Neuronal stem cell (in vitro differentiated cells): ENCODE results near the gene LCN6.

Source experiments
- DNase-seq: peaks from one replicate; pipeline ENCODE4 v3.0.0-alpha.2; 2013; ENCODE audit warnings: low spot score
- H2AFZ ChIP-seq: one replicate; pipeline ENCODE4 v1.6.1; 2013; ENCODE audit warnings: mild to moderate bottlenecking, low read length, inconsistent platforms
- H2AK5ac ChIP-seq: 2 replicates; pipeline ENCODE4 v1.6.1; 2013; ENCODE audit warnings: low read depth, mild to moderate bottlenecking, inconsistent platforms, low read length, moderate library complexity, mixed read lengths
- H2BK120ac ChIP-seq: 2 replicates; pipeline ENCODE4 v1.6.1; 2013; ENCODE audit warnings: low read depth, mild to moderate bottlenecking, inconsistent platforms, low read length, moderate library complexity, mixed read lengths
- H2BK12ac ChIP-seq: one replicate; pipeline ENCODE4 v1.6.1; 2013; ENCODE audit warnings: low read length, inconsistent platforms
- H2BK15ac ChIP-seq: 2 replicates; pipeline ENCODE4 v1.6.1; 2013; ENCODE audit warnings: mild to moderate bottlenecking, low read length, inconsistent platforms, mixed read lengths
- H2BK5ac ChIP-seq: one replicate; pipeline ENCODE4 v1.6.1; 2013; ENCODE audit warnings: inconsistent platforms, mild to moderate bottlenecking, low read length, moderate library complexity
- H3K14ac ChIP-seq: one replicate; pipeline ENCODE4 v1.6.1; 2013; ENCODE audit warnings: low read length, inconsistent platforms
- H3K18ac ChIP-seq: 2 replicates; pipeline ENCODE4 v1.6.1; 2013; ENCODE audit warnings: low read length, inconsistent platforms
- H3K23ac ChIP-seq: 2 replicates; pipeline ENCODE4 v1.6.1; 2013; ENCODE audit warnings: low read depth, mild to moderate bottlenecking, mixed read lengths, low read length, inconsistent platforms; ENCODE audit not compliant: poor library complexity
- H3K27ac ChIP-seq: replicated peaks from 3 replicates; pipeline ENCODE4 v1.5.1; 2013; ENCODE audit warnings: low read length, inconsistent platforms
- H3K27me3 ChIP-seq, 3 experiments: 2 replicates each; pipeline ENCODE4 v1.6.1; 2013; ENCODE audit warnings: low read length in 3 of 3, mild to moderate bottlenecking in 2 of 3, inconsistent platforms in 1 of 3, low read depth in 1 of 3, mixed read lengths in 1 of 3, moderate library complexity in 1 of 3; ENCODE audit not compliant: control insufficient read depth in 3 of 3, insufficient read depth in 3 of 3
- H3K36me3 ChIP-seq, 2 donors: replicated peaks in 1 of 2; 2 replicates each; pipeline ENCODE4 v1.6.1; 2013; ENCODE audit warnings: low read length in 2 of 2; ENCODE audit not compliant: control insufficient read depth in 2 of 2, insufficient read depth in 2 of 2
- H3K4ac ChIP-seq: 2 replicates; pipeline ENCODE4 v1.6.1; 2013; ENCODE audit warnings: inconsistent platforms, mild to moderate bottlenecking, low read length, moderate library complexity
- H3K4me1 ChIP-seq, 2 donors: 1 replicate in 1 of 2; 2 replicates in 1 of 2; pipeline ENCODE4 v1.6.1; 2013; ENCODE audit warnings: low read length in 2 of 2, low read depth in 1 of 2; ENCODE audit not compliant: control insufficient read depth in 2 of 2, insufficient read depth in 1 of 2
- H3K4me2 ChIP-seq: one replicate; pipeline ENCODE4 v1.6.1; 2013; ENCODE audit warnings: mild to moderate bottlenecking, low read length, inconsistent platforms; ENCODE audit not compliant: insufficient read depth, poor library complexity, severe bottlenecking
- H3K4me3 ChIP-seq, 2 donors: 2 replicates each; pipeline ENCODE4 v1.5.1; 2013; ENCODE audit warnings: low read length in 2 of 2, mild to moderate bottlenecking in 2 of 2, inconsistent platforms in 1 of 2, moderate library complexity in 1 of 2
- H3K79me1 ChIP-seq: one replicate; pipeline ENCODE4 v1.6.1; 2013; ENCODE audit warnings: low read depth, mild to moderate bottlenecking, inconsistent platforms, low read length, moderate library complexity
- H3K9ac ChIP-seq: one replicate; pipeline ENCODE4 v1.6.1; 2013; ENCODE audit warnings: mild to moderate bottlenecking, low read depth, low read length, inconsistent platforms; ENCODE audit not compliant: poor library complexity
- H3K9me3 ChIP-seq, 2 donors: replicated peaks in 1 of 2; 2 replicates each; pipeline versions ENCODE3 to v1.6.1; 2013; ENCODE audit warnings: low read length in 2 of 2, mild to moderate bottlenecking in 2 of 2, inconsistent platforms in 1 of 2, low read depth in 1 of 2, mixed read lengths in 1 of 2, moderate library complexity in 1 of 2; ENCODE audit not compliant: control insufficient read depth in 2 of 2, insufficient read depth in 1 of 2
- H4K8ac ChIP-seq: one replicate; pipeline ENCODE4 v1.6.1; 2013; ENCODE audit warnings: low read depth, mild to moderate bottlenecking, inconsistent platforms, low read length, moderate library complexity
- H4K91ac ChIP-seq: one replicate; pipeline ENCODE4 v1.6.1; 2013; ENCODE audit warnings: low read length, low read depth, mild to moderate bottlenecking, inconsistent platforms; ENCODE audit not compliant: poor library complexity
- WGBS, 2 donors: extraction: QIAGEN DNeasy Blood & Tissue Kit; methylation state at CpG; one replicate each; pipeline ENCODE4 v1.1.7; 2013; ENCODE audit warnings: missing lambda C conversion rate in 2 of 2, mixed read lengths in 1 of 2; ENCODE audit not compliant: insufficient read length in 2 of 2, insufficient replicate concordance in 1 of 2; ENCODE audit errors: extremely low coverage in 2 of 2; 5-methylcytosine and 5-hydroxymethylcytosine counted together

Gene LCN6

GRCh38 chr9:136726631-136727191, 21.6 kb downstream of the LCN6 start:
- no peak overlapping the region for H3K9ac ChIP-seq
- H4K8ac ChIP-seq = no peak overlapping the region
- no peak overlapping the region for H3K27ac ChIP-seq
- peaks cover 0 to 14% (median 0%) of the 10 kb centered on the region in 3 experiments for H3K27me3 ChIP-seq
- H3K4ac ChIP-seq = no peak overlapping the region
- H3K4me3 ChIP-seq = peak overlapping the region in 1 of 2 donors; percentile 99
- no peak overlapping the region for H2BK15ac ChIP-seq
- H3K4me1 ChIP-seq = peaks cover 13 to 24% of the 10 kb centered on the region in 2 donors
- no peak overlapping the region for H2BK5ac ChIP-seq
- H3K4me2 ChIP-seq = peak overlapping the region; percentile 99
- no peak overlapping the region for H2BK120ac ChIP-seq
- peaks cover 37 to 53% of the 10 kb centered on the region in 2 donors for H3K36me3 ChIP-seq
- H3K23ac ChIP-seq = no peak overlapping the region
- peaks cover 15% of the 10 kb centered on the region for H3K79me1 ChIP-seq
- no peak overlapping the region for H2AK5ac ChIP-seq
- H3K9me3 ChIP-seq = peaks cover 0 to 3% of the 10 kb centered on the region in 2 donors
- no peak overlapping the region for H2BK12ac ChIP-seq
- H3K18ac ChIP-seq = no peak overlapping the region
- H2AFZ ChIP-seq = no peak overlapping the region
- no peak for DNase-seq
- H4K91ac ChIP-seq = no peak overlapping the region
- no peak overlapping the region for H3K14ac ChIP-seq
- WGBS, 2 donors = no CpG with 5 or more reads among the region's 18 CpGs

GRCh38 chr9:136726118-136726517, 22.2 kb downstream of the LCN6 start:
- Histone ChIP-seq H4K91ac (no peak overlapping the region), H3K14ac (no peak overlapping the region)

GRCh38 chr9:136725612-136726011, 22.7 kb downstream of the LCN6 start:
- no peak overlapping the region for H3K27ac ChIP-seq
- H3K4me3 ChIP-seq = no peak overlapping the region
- no CpG with 5 or more reads among the region's 10 CpGs for WGBS, 2 donors
- no peak overlapping the region for H2AK5ac ChIP-seq
- no peak overlapping the region for H2BK15ac ChIP-seq
- H2BK5ac ChIP-seq = no peak overlapping the region
- H4K8ac ChIP-seq = no peak overlapping the region
- no peak overlapping the region for H4K91ac ChIP-seq
- H3K4me1 ChIP-seq = peaks cover 20 to 31% of the 10 kb centered on the region in 2 donors
- no peak for DNase-seq
- H2BK12ac ChIP-seq = no peak overlapping the region
- no peak overlapping the region for H3K18ac ChIP-seq
- no peak overlapping the region for H3K14ac ChIP-seq
- H3K27me3 ChIP-seq = peaks cover 0 to 14% (median 0%) of the 10 kb centered on the region in 3 experiments
- no peak overlapping the region for H3K9ac ChIP-seq
- no peak overlapping the region for H3K23ac ChIP-seq
- H2BK120ac ChIP-seq = no peak overlapping the region
- no peak overlapping the region for H3K4ac ChIP-seq
- H3K79me1 ChIP-seq = peaks cover 19% of the 10 kb centered on the region
- H3K36me3 ChIP-seq = peaks cover 43 to 61% of the 10 kb centered on the region in 2 donors
- H2AFZ ChIP-seq = no peak overlapping the region
- H3K4me2 ChIP-seq = no peak overlapping the region
- peaks cover 0 to 3% of the 10 kb centered on the region in 2 donors for H3K9me3 ChIP-seq

More at GRCh38 chr9:136726118-136726517, 22.2 kb downstream of the LCN6 start:
- H2AFZ ChIP-seq = no peak overlapping the region
- no peak overlapping the region for H3K9ac ChIP-seq
- no peak overlapping the region for H2BK12ac ChIP-seq
- no CpG with 5 or more reads among the region's 16 CpGs for WGBS, 2 donors
- H3K4me1 ChIP-seq = peaks cover 15 to 26% of the 10 kb centered on the region in 2 donors
- H3K79me1 ChIP-seq = peaks cover 19% of the 10 kb centered on the region
- no peak overlapping the region for H2BK120ac ChIP-seq
- H3K27ac ChIP-seq = no peak overlapping the region
- peaks cover 0 to 14% (median 0%) of the 10 kb centered on the region in 3 experiments for H3K27me3 ChIP-seq
- H3K23ac ChIP-seq = no peak overlapping the region
- H4K8ac ChIP-seq = no peak overlapping the region
- H3K4me3 ChIP-seq = peak overlapping the region in 1 of 2 donors; percentile 99
- no peak overlapping the region for H3K4ac ChIP-seq
- no peak overlapping the region for H2BK5ac ChIP-seq
- no peak overlapping the region for H2BK15ac ChIP-seq
- no peak for DNase-seq
- H2AK5ac ChIP-seq = no peak overlapping the region
- H3K9me3 ChIP-seq = peaks cover 0 to 3% of the 10 kb centered on the region in 2 donors
- peaks cover 42 to 59% of the 10 kb centered on the region in 2 donors for H3K36me3 ChIP-seq
- H3K18ac ChIP-seq = no peak overlapping the region
- H3K4me2 ChIP-seq = no peak overlapping the region

GRCh38 chr9:136724772-136725171, 23.6 kb downstream of the LCN6 start:
- no peak overlapping the region for H3K9ac ChIP-seq
- peaks cover 26 to 38% of the 10 kb centered on the region in 2 donors for H3K4me1 ChIP-seq
- no peak overlapping the region for H2BK12ac ChIP-seq
- H2BK15ac ChIP-seq = no peak overlapping the region
- no peak overlapping the region for H3K4me2 ChIP-seq
- H4K8ac ChIP-seq = no peak overlapping the region
- no CpG with 5 or more reads among the region's 7 CpGs for WGBS, 2 donors
- H3K27ac ChIP-seq = no peak overlapping the region
- no peak overlapping the region for H3K4me3 ChIP-seq
- no peak overlapping the region for H3K18ac ChIP-seq
- no peak overlapping the region for H2AK5ac ChIP-seq
- H4K91ac ChIP-seq = no peak overlapping the region
- peaks cover 19% of the 10 kb centered on the region for H3K79me1 ChIP-seq
- H3K27me3 ChIP-seq = peaks cover 0 to 14% (median 0%) of the 10 kb centered on the region in 3 experiments
- H3K9me3 ChIP-seq = peaks cover 0 to 3% of the 10 kb centered on the region in 2 donors
- no peak overlapping the region for H3K4ac ChIP-seq
- no peak overlapping the region for H3K14ac ChIP-seq
- no peak overlapping the region for H2AFZ ChIP-seq
- no peak overlapping the region for H3K23ac ChIP-seq
- H2BK120ac ChIP-seq = no peak overlapping the region
- H2BK5ac ChIP-seq = no peak overlapping the region
- no peak for DNase-seq
- H3K36me3 ChIP-seq = peaks cover 43 to 61% of the 10 kb centered on the region in 2 donors
